HT1080 (cell line): Measurements from ENCODE around the gene ZBTB45. TPM values are rescaled to one million over a fixed set of nuclear protein-coding genes. Genes with fewer than 3 reads are reported as not detected.
"Not testable (repeated sequence)": the region's sequence is repeated elsewhere in the genome, so short reads cannot be mapped to it uniquely, and the experiment has no call there.

ENCODE experiments used
- DNase-seq: peaks from one replicate; pipeline ENCODE4 v3.0.0-alpha.2; 2015; ENCODE audit warnings: low read depth
- small RNA-seq: library from RNA; depleted of rRNA; stranded (forward); fragments of <200 nt; gene quantifications from one replicate; pipeline ENCODE3, GENCODE V24; 2014
- total RNA-seq: library from RNA; depleted of rRNA; stranded (reverse); fragments of >200 nt; shearing (Covaris generic); gene quantifications from 2 replicates; pipeline ENCODE4 v1.2.3, GENCODE V29; 2014; rRNA removed

ZBTB45 gene
- total RNA-seq, 1 experiment from 2014 or later = 12.5 TPM

- no peak for DNase-seq
These were observed 42.5 kb downstream of the ZBTB45 start for GRCh38 chr19:58477130-58477529.

- peak; percentile 22 for DNase-seq
These were observed 43.1 kb downstream of the ZBTB45 start for GRCh38 chr19:58476498-58477015.

GRCh38 chr19:58475714-58476497, 43.7 kb downstream of the ZBTB45 start, which contains the start of gene ZNF446:
Gene ZNF446, plus strand, starts transcription at chr19:58476352. Its CDS starts 867 bp downstream, at chr19:58477219.
- peak; percentile 99 for DNase-seq

GRCh38 chr19:58474997-58475713, 44.5 kb downstream of the ZBTB45 start:
- DNase-seq = no peak

- DNase-seq = peak; percentile 31
These were observed 45.2 kb downstream of the ZBTB45 start for GRCh38 chr19:58474291-58474996.

- DNase-seq = no peak
These were observed 45.8 kb downstream of the ZBTB45 start for GRCh38 chr19:58473775-58474174.

- no peak for DNase-seq
These were observed 47.9 kb downstream of the ZBTB45 start for GRCh38 chr19:58471736-58472135.

GRCh38 chr19:58470837-58471543, 48.6 kb downstream of the ZBTB45 start:
- DNase-seq = not testable (repeated sequence)

GRCh38 chr19:58469241-58470013, 50.2 kb downstream of the ZBTB45 start:
- DNase-seq = no peak

- no peak for DNase-seq
These were observed 51.3 kb downstream of the ZBTB45 start for GRCh38 chr19:58468216-58468839.

- DNase-seq = peak; percentile 93
These were observed 52.6 kb downstream of the ZBTB45 start, which contains the start of gene ZNF324 for GRCh38 chr19:58466760-58467589. Gene ZNF324, plus strand, starts transcription at chr19:58467080. Its CDS starts 2,106 bp downstream, at chr19:58469186.

GRCh38 chr19:58466089-58466759, 53.4 kb downstream of the ZBTB45 start:
- DNase-seq = no peak

Small RNA genes within 50 kb of the gene (small RNA-seq; reads per million reads assigned to genes)
- gene MIR6807 (not detected), gene RN7SL525P (not detected), gene RN7SL693P (not detected), gene RNU6-1337P (not detected)

Other genes starting within 250 kb of the ZBTB45 start
- gene ZNF8, start 240.9 kb downstream of the ZBTB45 start, total RNA-seq = 3.1 TPM in 2 replicates
- 78.6 and 105 TPM in 2 replicates for gene ERVK3-1, start 214.4 kb downstream of the ZBTB45 start, total RNA-seq
- 3.7 and 5.2 TPM in 2 replicates for gene ZSCAN22, start 192.8 kb downstream of the ZBTB45 start, total RNA-seq
- gene A1BG, start 166.3 kb downstream of the ZBTB45 start, total RNA-seq = 20.3 and 22.8 TPM in 2 replicates
- gene ZNF497, start 157.1 kb downstream of the ZBTB45 start, total RNA-seq = 0.67 and 2.1 TPM in 2 replicates
- gene ZNF837, start 138.8 kb downstream of the ZBTB45 start, total RNA-seq = 0.08 and 1.4 TPM in 2 replicates
- 3,183 and 4,090 TPM in 2 replicates for gene RPS5, start 132.5 kb downstream of the ZBTB45 start, total RNA-seq
- gene RNF225, start 124.2 kb downstream of the ZBTB45 start, total RNA-seq = 0.24 TPM in 1 of 2 replicates, not detected in the other
- gene ZNF584, start 111.2 kb downstream of the ZBTB45 start, total RNA-seq = 27.4 and 33.4 TPM in 2 replicates
- gene ZNF132, start 79.7 kb downstream of the ZBTB45 start, total RNA-seq = 3.5 and 4.3 TPM in 2 replicates
- 17.6 and 19.1 TPM in 2 replicates for gene ZNF324B, start 68.2 kb downstream of the ZBTB45 start, total RNA-seq
- 13.5 and 17.2 TPM in 2 replicates for gene ZNF324, start 52.7 kb downstream of the ZBTB45 start, total RNA-seq
- 9.7 and 13.2 TPM in 2 replicates for gene ZNF446, start 43.5 kb downstream of the ZBTB45 start, total RNA-seq
- 26.3 and 28.9 TPM in 2 replicates for gene SLC27A5, start 7.8 kb downstream of the ZBTB45 start, total RNA-seq
- 1,553 and 2,010 TPM in 2 replicates for gene TRIM28, start 24.3 kb upstream of the ZBTB45 start, total RNA-seq
- gene CHMP2A, start 35.3 kb upstream of the ZBTB45 start, total RNA-seq = 98.7 and 107 TPM in 2 replicates
- 229 and 237 TPM in 2 replicates for gene UBE2M, start 38.8 kb upstream of the ZBTB45 start, total RNA-seq
- 13.5 and 15.5 TPM in 2 replicates for gene MZF1, start 53.5 kb upstream of the ZBTB45 start, total RNA-seq